ENCODE data around the gene IRF4.
"Not testable (repeated sequence)": the region's sequence is repeated elsewhere in the genome, so short reads cannot be mapped to it uniquely, and the experiment has no call there.

IRF4 gene

GRCh38 chr6:366389-367297 lies 24.9 kb upstream of the IRF4 start:
- no peak for DNase-seq

GRCh38 chr6:367298-367794 lies 24.2 kb upstream of the IRF4 start:
- no peak for DNase-seq

- DNase-seq = no peak
Measured at GRCh38 chr6:367891-368630, 23.5 kb upstream of the IRF4 start.

- no peak for DNase-seq
Measured at GRCh38 chr6:369559-370431, 21.8 kb upstream of the IRF4 start.

GRCh38 chr6:370555-370954 lies 21.0 kb upstream of the IRF4 start:
- no peak for DNase-seq

- not testable (repeated sequence) for DNase-seq
Measured at GRCh38 chr6:371851-372250, 19.7 kb upstream of the IRF4 start.

GRCh38 chr6:372336-372911 lies 19.1 kb upstream of the IRF4 start:
- DNase-seq = no peak

GRCh38 chr6:373031-373430 lies 18.5 kb upstream of the IRF4 start:
- DNase-seq = no peak

GRCh38 chr6:373773-374724 lies 17.5 kb upstream of the IRF4 start:
- DNase-seq = no peak

GRCh38 chr6:374956-375355 lies 16.6 kb upstream of the IRF4 start:
- DNase-seq = no peak

GRCh38 chr6:376827-377640 lies 14.5 kb upstream of the IRF4 start:
- no peak for DNase-seq

GRCh38 chr6:377641-378020 lies 13.9 kb upstream of the IRF4 start:
- DNase-seq = not testable (repeated sequence)

GRCh38 chr6:378090-378957 lies 13.2 kb upstream of the IRF4 start:
- no peak for DNase-seq

GRCh38 chr6:378958-379409 lies 12.6 kb upstream of the IRF4 start:
- no peak for DNase-seq

- no peak for DNase-seq
Measured at GRCh38 chr6:379410-380181, 12.0 kb upstream of the IRF4 start.

GRCh38 chr6:380234-381218 lies 11.0 kb upstream of the IRF4 start:
- DNase-seq = no peak

All from femur (tissue), 1 donor.